Raji (cell line): ENCODE results near the gene PXMP2.

Experiments used
- POLR2A ChIP-seq: IDR thresholded peaks from 2 replicates; pipeline ENCODE4 v1.6.1; 2011; ENCODE audit warnings: low read depth, low read length, control low read depth; ENCODE audit not compliant: insufficient read depth

PXMP2 gene

GRCh38 chr12:132687211-132688164 is at the start of gene PXMP2, which contains the start of gene POLE:
Gene PXMP2, plus strand, starts transcription at chr12:132687587. Its CDS starts 84 bp downstream, at chr12:132687671.
Gene POLE, minus strand, starts transcription at chr12:132687342. Its CDS starts 27 bp downstream, at chr12:132687315.
- TF ChIP-seq POLR2A = peak; percentile 73

- TF ChIP-seq POLR2A = no peak
Measured at GRCh38 chr12:132637811-132638210, 49.6 kb upstream of the PXMP2 start.

- no peak for TF ChIP-seq POLR2A
Measured at GRCh38 chr12:132638541-132639408, 48.6 kb upstream of the PXMP2 start.

GRCh38 chr12:132639956-132640520 is 47.3 kb upstream of the PXMP2 start:
- TF ChIP-seq POLR2A = no peak

- no peak for TF ChIP-seq POLR2A
Measured at GRCh38 chr12:132640936-132641335, 46.5 kb upstream of the PXMP2 start.

- no peak for TF ChIP-seq POLR2A
Measured at GRCh38 chr12:132641811-132642650, 45.4 kb upstream of the PXMP2 start.

- TF ChIP-seq POLR2A = no peak
Measured at GRCh38 chr12:132642846-132643835, 44.2 kb upstream of the PXMP2 start.

GRCh38 chr12:132646850-132647249 is 40.5 kb upstream of the PXMP2 start:
- TF ChIP-seq POLR2A = no peak

- no peak for TF ChIP-seq POLR2A
Measured at GRCh38 chr12:132647858-132648257, 39.5 kb upstream of the PXMP2 start.

GRCh38 chr12:132648616-132649225 is 38.7 kb upstream of the PXMP2 start:
- TF ChIP-seq POLR2A = no peak

GRCh38 chr12:132649226-132649945 is 38.0 kb upstream of the PXMP2 start:
- no peak for TF ChIP-seq POLR2A

- no peak for TF ChIP-seq POLR2A
Measured at GRCh38 chr12:132651444-132652100, 35.8 kb upstream of the PXMP2 start.
